SK-N-SH (cell line): Measurements from ENCODE around the gene IL9R.
"Not testable (repeated sequence)": the region's sequence is repeated elsewhere in the genome, so short reads cannot be mapped to it uniquely, and the experiment has no call there.

Experiments
- CTCF ChIP-seq: fragments of 200-600 bp; sonication (generic); IDR thresholded peaks from 2 replicates; pipeline ENCODE4 v1.6.1; 2017; ENCODE audit warnings: antibody characterized with exemption, mild to moderate bottlenecking, moderate library complexity
- EP300 ChIP-seq, 2 experiments: IDR thresholded peaks; 2 replicates each; pipeline versions ENCODE4 v1.4.0 to v1.6.1; 2012; ENCODE audit warnings: borderline replicate concordance in 1 of 2, low read depth in 1 of 2, low read length in 1 of 2
- EZH2phosphoT487 ChIP-seq: fragments of 200-600 bp; sonication (generic); IDR thresholded peaks from 2 replicates; pipeline ENCODE4 v1.6.1; 2017; ENCODE audit warnings: low read depth, mixed run types, mild to moderate bottlenecking, antibody characterized with exemption, moderate library complexity, borderline replicate concordance
- FOSL2 ChIP-seq: IDR thresholded peaks from 2 replicates; pipeline ENCODE4 v1.4.0; 2012; ENCODE audit warnings: low read depth, mild to moderate bottlenecking, moderate library complexity, borderline replicate concordance
- FOXM1 ChIP-seq: IDR thresholded peaks from 2 replicates; pipeline ENCODE4 v1.4.0; 2012; ENCODE audit warnings: low read depth, mild to moderate bottlenecking
- GABPA ChIP-seq: IDR thresholded peaks from 2 replicates; pipeline ENCODE4 v1.4.0; 2012; ENCODE audit warnings: low read depth, mild to moderate bottlenecking
- GATA2 ChIP-seq: sonication (generic); formaldehyde crosslinking; IDR thresholded peaks from 2 replicates; pipeline ENCODE4 v1.5.0; 2020; ENCODE audit warnings: mild to moderate bottlenecking, missing genetic modification reagents
- MAX ChIP-seq: IDR thresholded peaks from 2 replicates; pipeline ENCODE4 v1.4.0; 2012; ENCODE audit warnings: low read depth
- NRF1 ChIP-seq: IDR thresholded peaks from 2 replicates; pipeline ENCODE4 v1.6.1; 2012; ENCODE audit warnings: low read depth, mild to moderate bottlenecking, low read length
- POLR2AphosphoS5 ChIP-seq: IDR thresholded peaks from 2 replicates; pipeline ENCODE4 v1.6.1; 2012; ENCODE audit warnings: low read depth, low read length
- RAD21 ChIP-seq: IDR thresholded peaks from 2 replicates; pipeline ENCODE4 v1.6.1; 2012; ENCODE audit warnings: mild to moderate bottlenecking, low read length
- SMC3 ChIP-seq: IDR thresholded peaks from 2 replicates; pipeline ENCODE4 v1.6.1; 2012; ENCODE audit warnings: low read depth, low read length, improper control_type of control experiment
- TAF1 ChIP-seq: IDR thresholded peaks from 2 replicates; pipeline ENCODE4 v1.6.1; 2012; ENCODE audit warnings: low read depth, mild to moderate bottlenecking, low read length, moderate library complexity, borderline replicate concordance
- USF1 ChIP-seq: IDR thresholded peaks from 2 replicates; pipeline ENCODE4 v1.4.0; 2012; ENCODE audit warnings: low read depth, borderline replicate concordance

GRCh38 chrX:156023002-156023401 lies 25.5 kb downstream of the IL9R start:
- not testable (repeated sequence) for TF ChIP-seq CTCF; MAX; FOXM1; SMC3; NRF1; RAD21; GATA2 (CRISPR knock-in tag); GABPA; POLR2AphosphoS5; EZH2phosphoT487; TAF1; USF1; EP300 (IDR thresholded peaks at IDR 0.05; ENCODE audit: borderline replicate concordance in 1 of 2, low read depth in 1 of 2, low read length in 1 of 2); FOSL2
